HG03025 (cell line): Measurements from ENCODE around the gene PTPRN2.

Experiments used
- ATAC-seq: cut with Tn5 transposase; IDR thresholded peaks from one replicate; pipeline ENCODE4 v1.9.1; 2021; ENCODE audit warnings: mild to moderate bottlenecking, moderate library complexity; ENCODE audit not compliant: unreplicated experiment, low FRiP score

The PTPRN2 gene

GRCh38 chr7:157686285-157686894, 901.2 kb downstream of the PTPRN2 start:
- no peak for ATAC-seq

- ATAC-seq = no peak
These were observed 902.0 kb downstream of the PTPRN2 start for GRCh38 chr7:157685430-157686284.

- no peak for ATAC-seq
These were observed 902.7 kb downstream of the PTPRN2 start for GRCh38 chr7:157684909-157685429.

- ATAC-seq = no peak
These were observed 903.3 kb downstream of the PTPRN2 start for GRCh38 chr7:157684157-157684908.

- no peak for ATAC-seq
These were observed 903.9 kb downstream of the PTPRN2 start for GRCh38 chr7:157683747-157684156.

GRCh38 chr7:157682946-157683746, 904.5 kb downstream of the PTPRN2 start:
- ATAC-seq = no peak

GRCh38 chr7:157682064-157682945, 905.3 kb downstream of the PTPRN2 start:
- ATAC-seq = no peak

- ATAC-seq = no peak
These were observed 908.0 kb downstream of the PTPRN2 start for GRCh38 chr7:157679607-157680006.

- no peak for ATAC-seq
These were observed 909.1 kb downstream of the PTPRN2 start for GRCh38 chr7:157678501-157678900.

GRCh38 chr7:157676456-157677255, 911.0 kb downstream of the PTPRN2 start:
- no peak for ATAC-seq

- ATAC-seq = no peak
These were observed 911.6 kb downstream of the PTPRN2 start for GRCh38 chr7:157676001-157676400.

- ATAC-seq = no peak
These were observed 912.1 kb downstream of the PTPRN2 start for GRCh38 chr7:157675427-157675927.

GRCh38 chr7:157674715-157675426, 912.8 kb downstream of the PTPRN2 start:
- no peak for ATAC-seq

GRCh38 chr7:157674027-157674714, 913.5 kb downstream of the PTPRN2 start:
- ATAC-seq = no peak

- ATAC-seq = no peak
These were observed 914.0 kb downstream of the PTPRN2 start for GRCh38 chr7:157673573-157673972.

- no peak for ATAC-seq
These were observed 916.0 kb downstream of the PTPRN2 start for GRCh38 chr7:157671358-157672255.
